ENCODE measurements around the gene NLRC3. TPM values are rescaled to one million over a fixed set of nuclear protein-coding genes. Genes with fewer than 3 reads are reported as not detected.

Gene NLRC3
- total and polyA plus RNA-seq, 4 donors, result 0.35 to 2.2 (median 1.0) TPM

DNA sequence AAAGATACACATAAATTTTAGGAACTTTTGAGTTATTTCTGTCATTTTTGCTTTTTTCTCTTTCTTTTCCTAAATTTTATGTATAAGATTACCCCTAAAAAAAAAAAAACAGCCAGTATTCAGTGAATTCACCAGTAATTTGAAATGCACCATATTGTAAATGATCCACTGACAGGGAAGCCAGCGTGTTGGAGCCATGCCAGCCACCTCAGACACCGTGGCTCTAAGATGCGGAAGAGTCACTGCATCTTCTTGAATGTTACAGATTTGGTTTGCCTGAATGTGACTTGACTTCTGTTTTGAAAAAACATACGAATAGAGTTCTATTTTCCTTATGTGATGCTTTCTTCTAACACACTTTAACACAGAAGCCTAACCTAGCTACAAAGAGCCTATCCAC is 39.0 kb downstream of the NLRC3 start:
- Histone ChIP-seq H3K4me1 (ENCODE audit: control insufficient read depth in 4 of 4, insufficient read depth in 4 of 4, low read length in 3 of 4) (peaks cover 2 to 16% (median 10%) of the 10 kb centered on the region in 4 donors), H3K9me3 (ENCODE audit: control insufficient read depth in 4 of 4, low read length in 3 of 4) (no peaks in the 10 kb centered on the region), H3K27me3 (ENCODE audit: control insufficient read depth in 4 of 4, insufficient read depth in 4 of 4, low read length in 3 of 4) (no peaks in the 10 kb centered on the region), H3K36me3 (ENCODE audit: control insufficient read depth in 4 of 4, insufficient read depth in 3 of 4, low read depth in 1 of 4, low read length in 3 of 4) (peaks cover 0 to 17% (median 3%) of the 10 kb centered on the region in 4 donors), H3K4me3 (ENCODE audit: low read depth in 1 of 3, low read length in 3 of 3) (no peak overlapping the region), H3K27ac (ENCODE audit: low read depth in 1 of 2, low read length in 2 of 2) (no peak overlapping the region), H3K9ac (ENCODE audit: low read depth in 1 of 2, low read length in 2 of 2) (no peak overlapping the region)
- DNase-seq (ENCODE audit: low spot score), result no peak
- TF ChIP-seq FOXA2 (IDR thresholded peaks at IDR 0.05) (no peak), RAD21 (IDR thresholded peaks at IDR 0.05) (no peak), FOXA1 (IDR thresholded peaks at IDR 0.05) (no peak), JUND (IDR thresholded peaks at IDR 0.05) (no peak), TAF1 (conservative IDR thresholded peaks at IDR 0.05) (no peak), GABPA (IDR thresholded peaks at IDR 0.05 in 1 of 2, conservative IDR thresholded peaks at IDR 0.05 in 1 of 2) (no peak), HNF4G (IDR thresholded peaks at IDR 0.05) (no peak), RXRA (IDR thresholded peaks at IDR 0.05) (no peak), YY1 (IDR thresholded peaks at IDR 0.05) (no peak), EGR1 (IDR thresholded peaks at IDR 0.05; ENCODE audit: low read depth in 2 of 2) (no peak), SP1 (IDR thresholded peaks at IDR 0.05) (no peak), HNF4A (conservative IDR thresholded peaks at IDR 0.05) (no peak), NR2F2 (IDR thresholded peaks at IDR 0.05) (no peak)
- TF ChIP-seq, protein P1, sequence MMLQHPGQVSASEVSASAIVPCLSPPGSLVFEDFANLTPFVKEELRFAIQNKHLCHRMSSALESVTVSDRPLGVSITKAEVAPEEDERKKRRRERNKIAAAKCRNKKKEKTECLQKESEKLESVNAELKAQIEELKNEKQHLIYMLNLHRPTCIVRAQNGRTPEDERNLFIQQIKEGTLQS (IDR thresholded peaks at IDR 0.05), result no peak
- TF ChIP-seq, protein P2, sequence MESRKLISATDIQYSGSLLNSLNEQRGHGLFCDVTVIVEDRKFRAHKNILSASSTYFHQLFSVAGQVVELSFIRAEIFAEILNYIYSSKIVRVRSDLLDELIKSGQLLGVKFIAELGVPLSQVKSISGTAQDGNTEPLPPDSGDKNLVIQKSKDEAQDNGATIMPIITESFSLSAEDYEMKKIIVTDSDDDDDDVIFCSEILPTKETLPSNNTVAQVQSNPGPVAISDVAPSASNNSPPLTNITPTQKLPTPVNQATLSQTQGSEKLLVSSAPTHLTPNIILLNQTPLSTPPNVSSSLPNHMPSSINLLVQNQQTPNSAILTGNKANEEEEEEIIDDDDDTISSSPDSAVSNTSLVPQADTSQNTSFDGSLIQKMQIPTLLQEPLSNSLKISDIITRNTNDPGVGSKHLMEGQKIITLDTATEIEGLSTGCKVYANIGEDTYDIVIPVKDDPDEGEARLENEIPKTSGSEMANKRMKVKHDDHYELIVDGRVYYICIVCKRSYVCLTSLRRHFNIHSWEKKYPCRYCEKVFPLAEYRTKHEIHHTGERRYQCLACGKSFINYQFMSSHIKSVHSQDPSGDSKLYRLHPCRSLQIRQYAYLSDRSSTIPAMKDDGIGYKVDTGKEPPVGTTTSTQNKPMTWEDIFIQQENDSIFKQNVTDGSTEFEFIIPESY (IDR thresholded peaks at IDR 0.05), result no peak
- TF ChIP-seq, protein P3, sequence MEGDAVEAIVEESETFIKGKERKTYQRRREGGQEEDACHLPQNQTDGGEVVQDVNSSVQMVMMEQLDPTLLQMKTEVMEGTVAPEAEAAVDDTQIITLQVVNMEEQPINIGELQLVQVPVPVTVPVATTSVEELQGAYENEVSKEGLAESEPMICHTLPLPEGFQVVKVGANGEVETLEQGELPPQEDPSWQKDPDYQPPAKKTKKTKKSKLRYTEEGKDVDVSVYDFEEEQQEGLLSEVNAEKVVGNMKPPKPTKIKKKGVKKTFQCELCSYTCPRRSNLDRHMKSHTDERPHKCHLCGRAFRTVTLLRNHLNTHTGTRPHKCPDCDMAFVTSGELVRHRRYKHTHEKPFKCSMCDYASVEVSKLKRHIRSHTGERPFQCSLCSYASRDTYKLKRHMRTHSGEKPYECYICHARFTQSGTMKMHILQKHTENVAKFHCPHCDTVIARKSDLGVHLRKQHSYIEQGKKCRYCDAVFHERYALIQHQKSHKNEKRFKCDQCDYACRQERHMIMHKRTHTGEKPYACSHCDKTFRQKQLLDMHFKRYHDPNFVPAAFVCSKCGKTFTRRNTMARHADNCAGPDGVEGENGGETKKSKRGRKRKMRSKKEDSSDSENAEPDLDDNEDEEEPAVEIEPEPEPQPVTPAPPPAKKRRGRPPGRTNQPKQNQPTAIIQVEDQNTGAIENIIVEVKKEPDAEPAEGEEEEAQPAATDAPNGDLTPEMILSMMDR (IDR thresholded peaks at IDR 0.05; ENCODE audit: low read depth, low read length, missing input control), result no peak
- TF ChIP-seq, protein P4, sequence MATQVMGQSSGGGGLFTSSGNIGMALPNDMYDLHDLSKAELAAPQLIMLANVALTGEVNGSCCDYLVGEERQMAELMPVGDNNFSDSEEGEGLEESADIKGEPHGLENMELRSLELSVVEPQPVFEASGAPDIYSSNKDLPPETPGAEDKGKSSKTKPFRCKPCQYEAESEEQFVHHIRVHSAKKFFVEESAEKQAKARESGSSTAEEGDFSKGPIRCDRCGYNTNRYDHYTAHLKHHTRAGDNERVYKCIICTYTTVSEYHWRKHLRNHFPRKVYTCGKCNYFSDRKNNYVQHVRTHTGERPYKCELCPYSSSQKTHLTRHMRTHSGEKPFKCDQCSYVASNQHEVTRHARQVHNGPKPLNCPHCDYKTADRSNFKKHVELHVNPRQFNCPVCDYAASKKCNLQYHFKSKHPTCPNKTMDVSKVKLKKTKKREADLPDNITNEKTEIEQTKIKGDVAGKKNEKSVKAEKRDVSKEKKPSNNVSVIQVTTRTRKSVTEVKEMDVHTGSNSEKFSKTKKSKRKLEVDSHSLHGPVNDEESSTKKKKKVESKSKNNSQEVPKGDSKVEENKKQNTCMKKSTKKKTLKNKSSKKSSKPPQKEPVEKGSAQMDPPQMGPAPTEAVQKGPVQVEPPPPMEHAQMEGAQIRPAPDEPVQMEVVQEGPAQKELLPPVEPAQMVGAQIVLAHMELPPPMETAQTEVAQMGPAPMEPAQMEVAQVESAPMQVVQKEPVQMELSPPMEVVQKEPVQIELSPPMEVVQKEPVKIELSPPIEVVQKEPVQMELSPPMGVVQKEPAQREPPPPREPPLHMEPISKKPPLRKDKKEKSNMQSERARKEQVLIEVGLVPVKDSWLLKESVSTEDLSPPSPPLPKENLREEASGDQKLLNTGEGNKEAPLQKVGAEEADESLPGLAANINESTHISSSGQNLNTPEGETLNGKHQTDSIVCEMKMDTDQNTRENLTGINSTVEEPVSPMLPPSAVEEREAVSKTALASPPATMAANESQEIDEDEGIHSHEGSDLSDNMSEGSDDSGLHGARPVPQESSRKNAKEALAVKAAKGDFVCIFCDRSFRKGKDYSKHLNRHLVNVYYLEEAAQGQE (IDR thresholded peaks at IDR 0.05), result no peak
- TF ChIP-seq, protein P5, sequence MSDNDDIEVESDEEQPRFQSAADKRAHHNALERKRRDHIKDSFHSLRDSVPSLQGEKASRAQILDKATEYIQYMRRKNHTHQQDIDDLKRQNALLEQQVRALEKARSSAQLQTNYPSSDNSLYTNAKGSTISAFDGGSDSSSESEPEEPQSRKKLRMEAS (IDR thresholded peaks at IDR 0.05), result no peak
- 91% methylated on average over 4 of the region's 4 CpGs for WGBS
